H9 (cell line): ENCODE measurements around the gene MMP24OS. TPM values are rescaled to one million over a fixed set of nuclear protein-coding genes. Genes with fewer than 3 reads are reported as not detected.

Experiments used
- DNase-seq: peaks from one replicate; pipeline ENCODE4 v3.0.0-alpha.2; 2017
- H2AFZ ChIP-seq: one replicate; pipeline ENCODE4 v1.6.1; 2013; ENCODE audit warnings: mild to moderate bottlenecking, low read length, control low read depth, moderate library complexity
- H2AK5ac ChIP-seq: 2 replicates; pipeline ENCODE4 v1.6.1; 2013; ENCODE audit warnings: low read length, control low read depth, mixed read lengths; ENCODE audit not compliant: insufficient read length
- H2BK120ac ChIP-seq: one replicate; pipeline ENCODE4 v1.6.1; 2013; ENCODE audit warnings: low read depth, mild to moderate bottlenecking, low read length, control low read depth, inconsistent platforms; ENCODE audit not compliant: poor library complexity, severe bottlenecking
- H2BK12ac ChIP-seq: 2 replicates; pipeline ENCODE4 v1.6.1; 2013; ENCODE audit warnings: low read length, control low read depth, mixed read lengths, low read depth; ENCODE audit not compliant: insufficient read length
- H2BK15ac ChIP-seq: 2 replicates; pipeline ENCODE4 v1.6.1; 2013; ENCODE audit warnings: low read depth, low read length, control low read depth
- H2BK20ac ChIP-seq: one replicate; pipeline ENCODE4 v1.6.1; 2013; ENCODE audit warnings: low read depth, mild to moderate bottlenecking, low read length, control low read depth, inconsistent platforms; ENCODE audit not compliant: poor library complexity, severe bottlenecking
- H2BK5ac ChIP-seq: 2 replicates; pipeline ENCODE4 v1.6.1; 2013; ENCODE audit warnings: low read length, control low read depth, mixed read lengths; ENCODE audit not compliant: insufficient read length
- H3K14ac ChIP-seq: 2 replicates; pipeline ENCODE4 v1.6.1; 2013; ENCODE audit warnings: low read length, control low read depth; ENCODE audit not compliant: insufficient read depth
- H3K18ac ChIP-seq: 2 replicates; pipeline ENCODE4 v1.6.1; 2013; ENCODE audit warnings: low read depth, mild to moderate bottlenecking, mixed read lengths, low read length, control low read depth; ENCODE audit not compliant: insufficient read length
- H3K23ac ChIP-seq: 2 replicates; pipeline ENCODE4 v1.6.1; 2013; ENCODE audit warnings: low read length, control low read depth, mixed read lengths, low read depth; ENCODE audit not compliant: insufficient read length
- H3K23me2 ChIP-seq: 2 replicates; pipeline ENCODE4 v1.6.1; 2013; ENCODE audit warnings: low read depth, mild to moderate bottlenecking, mixed read lengths, low read length, control low read depth; ENCODE audit not compliant: insufficient read length, poor library complexity, severe bottlenecking
- H3K27ac ChIP-seq: 2 replicates; pipeline ENCODE4 v1.5.1; 2013; ENCODE audit warnings: low read length, control low read depth, mixed read lengths, low read depth; ENCODE audit not compliant: insufficient read length
- H3K27me3 ChIP-seq: 2 replicates; pipeline ENCODE4 v1.6.1; 2013; ENCODE audit warnings: low read length, control low read depth, inconsistent platforms; ENCODE audit not compliant: insufficient read depth
- H3K4ac ChIP-seq: 2 replicates; pipeline ENCODE4 v1.6.1; 2013; ENCODE audit warnings: low read depth, mild to moderate bottlenecking, control low read depth, inconsistent platforms, low read length, moderate library complexity
- H3K4me1 ChIP-seq: 2 replicates; pipeline ENCODE4 v1.6.1; 2013; ENCODE audit warnings: low read length, control low read depth, inconsistent platforms; ENCODE audit not compliant: insufficient read depth
- H3K4me2 ChIP-seq: 2 replicates; pipeline ENCODE4 v1.6.1; 2013; ENCODE audit warnings: low read length, control low read depth, mixed read lengths; ENCODE audit not compliant: insufficient read length, insufficient read depth
- H3K56ac ChIP-seq: 2 replicates; pipeline ENCODE4 v1.6.1; 2013; ENCODE audit warnings: low read depth, mild to moderate bottlenecking, mixed read lengths, low read length, control low read depth; ENCODE audit not compliant: insufficient read length
- H3K79me1 ChIP-seq: 2 replicates; pipeline ENCODE4 v1.6.1; 2013; ENCODE audit warnings: low read depth, mild to moderate bottlenecking, moderate library complexity, low read length, control low read depth, inconsistent platforms; ENCODE audit not compliant: insufficient read depth, poor library complexity, severe bottlenecking
- H3K79me2 ChIP-seq: 2 replicates; pipeline ENCODE4 v1.6.1; 2013; ENCODE audit warnings: low read length, control low read depth, inconsistent platforms; ENCODE audit not compliant: insufficient read depth
- H3K9ac ChIP-seq: 2 replicates; pipeline ENCODE4 v1.6.1; 2013; ENCODE audit warnings: low read length, control low read depth, mixed read lengths; ENCODE audit not compliant: insufficient read length; ENCODE audit errors: extremely low read depth
- H3K9me3 ChIP-seq: one replicate; pipeline ENCODE4 v1.6.1; 2013; ENCODE audit warnings: low read depth, low read length, inconsistent platforms; ENCODE audit not compliant: control insufficient read depth
- H3T11ph ChIP-seq: one replicate; pipeline ENCODE4 v1.6.1; 2013; ENCODE audit warnings: mild to moderate bottlenecking, low read length, control low read depth, inconsistent platforms
- H4K20me1 ChIP-seq: one replicate; pipeline ENCODE4 v1.6.1; 2013; ENCODE audit not compliant: control insufficient read depth, insufficient read length, insufficient read depth
- H4K5ac ChIP-seq: 2 replicates; pipeline ENCODE4 v1.6.1; 2013; ENCODE audit warnings: low read depth, mild to moderate bottlenecking, mixed read lengths, low read length, control low read depth; ENCODE audit not compliant: insufficient read length
- H4K8ac ChIP-seq: replicated peaks from 2 replicates; pipeline ENCODE4 v1.6.1; 2013; ENCODE audit warnings: low read length, control low read depth, mixed read lengths, low read depth; ENCODE audit not compliant: insufficient read length
- H4K91ac ChIP-seq: 2 replicates; pipeline ENCODE4 v1.6.1; 2013; ENCODE audit warnings: low read depth, mild to moderate bottlenecking, moderate library complexity, mixed read lengths, low read length, control low read depth; ENCODE audit not compliant: insufficient read length
- H3K27ac Mint-ChIP-seq, 3 experiments: 2 replicates in 2 of 3; 3 replicates in 1 of 3; pipeline ENCODE4 v1.8.0; 2020 to 2021; ENCODE audit warnings: mixed read lengths in 3 of 3, mild to moderate bottlenecking in 1 of 3, moderate library complexity in 1 of 3
- H3K27me3 Mint-ChIP-seq: 2 replicates; pipeline ENCODE4 v1.8.0; 2021; ENCODE audit warnings: low read depth, mild to moderate bottlenecking, moderate library complexity, mixed read lengths
- H3K36me3 Mint-ChIP-seq, 3 experiments: 2 replicates in 2 of 3; 3 replicates in 1 of 3; pipeline ENCODE4 v1.8.0; 2020 to 2021; ENCODE audit warnings: low read depth in 3 of 3, mixed read lengths in 3 of 3; ENCODE audit not compliant: insufficient read depth in 1 of 3
- H3K4me1 Mint-ChIP-seq, 2 experiments: 2 replicates each; pipeline ENCODE4 v1.8.0; 2020; ENCODE audit warnings: mixed read lengths in 2 of 2
- H3K4me3 Mint-ChIP-seq, 2 experiments: 2 replicates in 1 of 2; 3 replicates in 1 of 2; pipeline ENCODE4 v1.8.0; 2020 to 2021; ENCODE audit warnings: mild to moderate bottlenecking in 2 of 2, mixed read lengths in 2 of 2, moderate library complexity in 1 of 2
- H3K9me3 Mint-ChIP-seq, 2 experiments: 2 replicates in 1 of 2; 3 replicates in 1 of 2; pipeline ENCODE4 v1.8.0; 2020; ENCODE audit warnings: mild to moderate bottlenecking in 2 of 2, mixed read lengths in 2 of 2, moderate library complexity in 1 of 2
- WGBS: extraction: QIAGEN DNeasy Blood & Tissue Kit; methylation state at CpG from one replicate; pipeline ENCODE4 v1.1.7; 2013; ENCODE audit warnings: missing lambda C conversion rate, low lambda C conversion rate, mixed read lengths; ENCODE audit not compliant: insufficient read length; ENCODE audit errors: extremely low coverage; 5-methylcytosine and 5-hydroxymethylcytosine counted together
- total RNA-seq: library from RNA; stranded (reverse); gene quantifications from 2 replicates; pipeline ENCODE4 v1.2.1, GENCODE V29; 2021
- TF ChIP-seq, protein P1 (sequence below): fragments of 200-600 bp; sonication (generic); conservative IDR thresholded peaks from 3 replicates; pipeline ENCODE4 v1.8.0; 2021; ENCODE audit warnings: antibody characterized with exemption, mild to moderate bottlenecking

Gene MMP24OS
- total RNA-seq, 1 experiment from 2014 or later, result 43.8 TPM

DNA sequence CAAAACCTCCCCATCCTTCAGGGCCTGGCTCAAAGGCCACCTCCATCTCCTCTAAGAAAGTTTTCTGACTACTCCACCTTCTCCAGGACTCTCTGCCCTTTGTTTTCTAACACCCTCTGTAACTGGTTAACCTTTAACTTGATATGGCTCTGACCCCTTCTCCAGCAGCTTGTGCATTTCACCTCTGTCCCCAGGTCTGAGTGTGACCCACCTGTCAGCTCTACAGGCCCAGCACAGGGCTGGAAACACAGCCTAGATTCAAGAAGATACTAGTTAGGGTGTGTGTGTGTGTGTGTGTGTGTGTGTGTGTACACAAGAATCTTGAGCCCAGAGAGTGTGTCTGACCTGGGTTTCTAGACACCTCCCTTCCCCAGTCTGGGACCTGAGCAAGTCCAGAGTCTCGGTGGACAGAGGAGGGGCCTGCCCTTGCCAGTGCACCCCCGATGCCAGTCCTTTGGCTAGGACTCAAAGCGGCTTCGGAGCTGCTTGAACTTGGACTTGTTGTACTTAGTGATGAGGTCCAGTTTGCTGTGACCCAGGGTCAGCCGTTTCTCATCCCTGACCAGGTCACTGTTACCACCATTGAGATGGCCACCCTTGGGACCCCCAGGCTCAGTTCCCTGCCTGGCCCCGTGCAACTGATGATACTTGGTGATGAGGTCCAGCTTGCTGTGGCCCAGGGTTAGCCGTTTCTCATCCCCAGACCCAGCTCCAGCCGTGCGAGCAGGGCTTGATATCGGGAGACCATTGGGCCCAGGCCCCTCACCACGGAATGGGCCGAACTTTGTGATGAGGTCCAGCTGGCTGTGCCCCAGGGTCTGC is 8.4 kb upstream of the MMP24OS start:
- Histone ChIP-seq H4K20me1 (no peaks in the 10 kb centered on the region), H3K18ac (no peak overlapping the region), H4K8ac (no peak overlapping the region), H4K91ac (no peak overlapping the region), H3K23me2 (peaks cover 4% of the 10 kb centered on the region), H3K56ac (no peak overlapping the region), H3K27me3 (no peaks in the 10 kb centered on the region), H3K27ac (no peak overlapping the region), H3K23ac (no peak overlapping the region), H3K79me1 (no peaks in the 10 kb centered on the region), H3K9me3 (no peaks in the 10 kb centered on the region), H3K9ac (no peak overlapping the region), H2BK20ac (no peak overlapping the region), H4K5ac (no peak overlapping the region), H3K79me2 (peaks cover 11% of the 10 kb centered on the region), H2BK12ac (no peak overlapping the region), H3K14ac (no peak overlapping the region), H3T11ph (no peak overlapping the region), H3K4me2 (no peak overlapping the region), H2BK120ac (no peak overlapping the region), H2BK5ac (no peak overlapping the region), H2BK15ac (no peak overlapping the region), H3K4me1 (peaks cover 7% of the 10 kb centered on the region), H3K4ac (no peak overlapping the region), H2AK5ac (no peak overlapping the region), H2AFZ (no peak overlapping the region)
- no peak for DNase-seq
- H3K36me3 Mint-ChIP-seq, result peaks cover 4 to 25% (median 24%) of the 10 kb centered on the region in 3 experiments
- no peaks in the 10 kb centered on the region for H3K9me3 Mint-ChIP-seq
- TF ChIP-seq, protein P1, sequence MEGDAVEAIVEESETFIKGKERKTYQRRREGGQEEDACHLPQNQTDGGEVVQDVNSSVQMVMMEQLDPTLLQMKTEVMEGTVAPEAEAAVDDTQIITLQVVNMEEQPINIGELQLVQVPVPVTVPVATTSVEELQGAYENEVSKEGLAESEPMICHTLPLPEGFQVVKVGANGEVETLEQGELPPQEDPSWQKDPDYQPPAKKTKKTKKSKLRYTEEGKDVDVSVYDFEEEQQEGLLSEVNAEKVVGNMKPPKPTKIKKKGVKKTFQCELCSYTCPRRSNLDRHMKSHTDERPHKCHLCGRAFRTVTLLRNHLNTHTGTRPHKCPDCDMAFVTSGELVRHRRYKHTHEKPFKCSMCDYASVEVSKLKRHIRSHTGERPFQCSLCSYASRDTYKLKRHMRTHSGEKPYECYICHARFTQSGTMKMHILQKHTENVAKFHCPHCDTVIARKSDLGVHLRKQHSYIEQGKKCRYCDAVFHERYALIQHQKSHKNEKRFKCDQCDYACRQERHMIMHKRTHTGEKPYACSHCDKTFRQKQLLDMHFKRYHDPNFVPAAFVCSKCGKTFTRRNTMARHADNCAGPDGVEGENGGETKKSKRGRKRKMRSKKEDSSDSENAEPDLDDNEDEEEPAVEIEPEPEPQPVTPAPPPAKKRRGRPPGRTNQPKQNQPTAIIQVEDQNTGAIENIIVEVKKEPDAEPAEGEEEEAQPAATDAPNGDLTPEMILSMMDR, result no peak
- H3K27ac Mint-ChIP-seq, result peak overlapping the region in 1 of 3 experiments; percentile 10; a peak in 1 of 7 replicates
- WGBS, result no CpG with 5 or more reads among the region's 12 CpGs
- H3K4me1 Mint-ChIP-seq, result peaks cover 18 to 20% of the 10 kb centered on the region in 2 experiments
- peak overlapping the region; percentile 88 to 96 for H3K4me3 Mint-ChIP-seq
- H3K27me3 Mint-ChIP-seq, result peaks cover 7% of the 10 kb centered on the region
